Suprapubic skin (tissue), 4 donors: Measurements from ENCODE around the gene ANGEL2.

ENCODE experiments used
- CTCF ChIP-seq, 2 donors: fragments of 200-600 bp in 1 of 2; fragments of 450-650 bp in 1 of 2; sonication (generic) in 1 of 2; IDR thresholded peaks; one replicate each; pipeline ENCODE4 v1.5.1; 2016 to 2019; ENCODE audit warnings: antibody characterized with exemption in 2 of 2, mild to moderate bottlenecking in 1 of 2, moderate library complexity in 1 of 2
- POLR2A ChIP-seq, 2 donors: fragments of 450-650 bp; IDR thresholded peaks; one replicate each; pipeline ENCODE4 v1.6.1; 2017; ENCODE audit warnings: antibody characterized with exemption in 2 of 2, mild to moderate bottlenecking in 2 of 2, moderate library complexity in 2 of 2
- POLR2AphosphoS5 ChIP-seq, 3 donors: sonication (generic); formaldehyde crosslinking; IDR thresholded peaks; one replicate each; pipeline ENCODE4 v1.6.1; 2017; ENCODE audit warnings: antibody characterized with exemption in 3 of 3

GRCh38 chr1:212981025-212981495 lies 34.6 kb downstream of the ANGEL2 start:
- no peak for TF ChIP-seq CTCF (IDR thresholded peaks at IDR 0.05)
- TF ChIP-seq POLR2A (IDR thresholded peaks at IDR 0.05): no peak
- no peak for TF ChIP-seq POLR2AphosphoS5 (IDR thresholded peaks at IDR 0.05)
